Activated B cell treated with CpG ODN at 0.5 μM for 24 hours (primary cell): Measurements from ENCODE around the gene KCNMA1. TPM values are rescaled to one million over a fixed set of nuclear protein-coding genes. Genes with fewer than 3 reads are reported as not detected.
"Not testable (repeated sequence)": the region's sequence is repeated elsewhere in the genome, so short reads cannot be mapped to it uniquely, and the experiment has no call there.

ENCODE experiments used
- ATAC-seq: fragments of 200-7000 bp; cut with Tn5 transposase; one replicate; pipeline ENCODE4 v1.10.0; 2021; ENCODE audit warnings: low read depth, mild to moderate bottlenecking, moderate library complexity
- CTCF ChIA-PET: fragments of 350-600 bp; sonication (Branson Sonifier 250); formaldehyde crosslinking; loops from one replicate; lab custom pipeline; 2021; ENCODE audit warnings: antibody characterized with exemption; lab: Charles Lee
- POLR2A ChIA-PET: fragments of 350-600 bp; sonication (Branson Sonifier 250); formaldehyde crosslinking; loops from one replicate; lab custom pipeline; 2021; ENCODE audit warnings: antibody characterized with exemption; lab: Charles Lee
- DNase-seq: peaks from one replicate; pipeline ENCODE4 v3.0.0; 2022
- H3K27ac Mint-ChIP-seq: one replicate; pipeline ENCODE4 v1.8.0; 2020; ENCODE audit warnings: mixed read lengths
- H3K27me3 Mint-ChIP-seq: one replicate; pipeline ENCODE4 v1.8.0; 2021; ENCODE audit warnings: mixed read lengths
- H3K36me3 Mint-ChIP-seq: one replicate; pipeline ENCODE4 v1.8.0; 2021; ENCODE audit warnings: low read depth, mixed read lengths
- H3K4me1 Mint-ChIP-seq: one replicate; pipeline ENCODE4 v1.8.0; 2021; ENCODE audit warnings: mixed read lengths
- H3K4me3 Mint-ChIP-seq: one replicate; pipeline ENCODE4 v1.8.0; 2020; ENCODE audit warnings: mild to moderate bottlenecking, mixed read lengths
- H3K9me3 Mint-ChIP-seq: one replicate; pipeline ENCODE4 v1.8.0; 2020; ENCODE audit warnings: mixed read lengths
- intact Hi-C: fragments of 100-400 bp; cut with micrococcal nuclease; formaldehyde crosslinking; loops from one replicate; pipeline ENCODE4 v1.15.1; 2024
- total RNA-seq: library from RNA; stranded (reverse); gene quantifications from 2 replicates; pipeline ENCODE4 v1.2.3, GENCODE V29; 2022
- TF ChIP-seq, protein P1 (sequence below): fragments of 200-600 bp; IDR thresholded peaks from one replicate; pipeline ENCODE4 v1.8.0; 2022; ENCODE audit warnings: antibody characterized with exemption, mild to moderate bottlenecking

Gene KCNMA1
- total RNA-seq, 1 donor from 2014 or later: 3.7 TPM

DNA sequence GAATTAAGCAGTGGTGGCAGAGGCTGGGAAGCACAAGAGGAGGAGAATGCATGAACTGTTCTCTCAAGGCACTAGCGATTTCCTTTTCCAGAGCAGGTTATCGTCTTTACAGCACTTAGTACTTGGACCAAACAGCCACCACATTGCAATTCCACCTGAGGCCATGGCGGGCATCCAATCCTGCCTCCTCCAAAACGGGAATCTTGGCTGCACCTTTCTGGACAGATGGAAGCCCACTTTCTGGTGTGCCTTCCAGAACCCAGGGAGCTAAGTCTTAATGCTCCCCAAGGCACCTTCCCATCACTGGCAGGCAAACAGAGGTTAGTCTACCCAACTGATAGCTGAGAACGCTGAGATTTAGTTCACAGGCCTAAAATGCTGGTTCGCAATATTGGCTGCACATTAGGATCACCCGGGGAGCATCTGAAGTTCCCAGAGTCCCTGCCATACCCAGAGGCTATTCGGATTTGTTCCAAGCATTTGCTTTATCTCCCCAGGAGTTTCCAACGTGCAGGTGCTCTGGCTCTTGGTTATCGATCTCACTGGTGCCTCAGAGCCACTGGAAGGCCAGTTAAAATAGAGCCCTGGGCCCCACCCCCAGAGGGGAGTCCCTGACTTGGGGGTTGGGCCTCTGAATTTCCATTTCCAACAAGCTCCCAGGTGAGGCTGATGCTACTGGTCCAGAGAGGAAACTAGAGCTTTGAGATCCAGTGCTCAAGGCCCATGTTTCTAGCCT is 62.2 kb downstream of the KCNMA1 start:
- CTCF ChIA-PET: no interaction called here
- H3K36me3 Mint-ChIP-seq: no peaks in the 10 kb centered on the region
- no peaks in the 10 kb centered on the region for H3K27me3 Mint-ChIP-seq
- H3K9me3 Mint-ChIP-seq: peaks cover 2% of the 10 kb centered on the region
- ATAC-seq (no peak), DNase-seq (no peak)
- POLR2A ChIA-PET: no interaction called here
- no peak overlapping the region for H3K27ac Mint-ChIP-seq
- TF ChIP-seq, protein P1, sequence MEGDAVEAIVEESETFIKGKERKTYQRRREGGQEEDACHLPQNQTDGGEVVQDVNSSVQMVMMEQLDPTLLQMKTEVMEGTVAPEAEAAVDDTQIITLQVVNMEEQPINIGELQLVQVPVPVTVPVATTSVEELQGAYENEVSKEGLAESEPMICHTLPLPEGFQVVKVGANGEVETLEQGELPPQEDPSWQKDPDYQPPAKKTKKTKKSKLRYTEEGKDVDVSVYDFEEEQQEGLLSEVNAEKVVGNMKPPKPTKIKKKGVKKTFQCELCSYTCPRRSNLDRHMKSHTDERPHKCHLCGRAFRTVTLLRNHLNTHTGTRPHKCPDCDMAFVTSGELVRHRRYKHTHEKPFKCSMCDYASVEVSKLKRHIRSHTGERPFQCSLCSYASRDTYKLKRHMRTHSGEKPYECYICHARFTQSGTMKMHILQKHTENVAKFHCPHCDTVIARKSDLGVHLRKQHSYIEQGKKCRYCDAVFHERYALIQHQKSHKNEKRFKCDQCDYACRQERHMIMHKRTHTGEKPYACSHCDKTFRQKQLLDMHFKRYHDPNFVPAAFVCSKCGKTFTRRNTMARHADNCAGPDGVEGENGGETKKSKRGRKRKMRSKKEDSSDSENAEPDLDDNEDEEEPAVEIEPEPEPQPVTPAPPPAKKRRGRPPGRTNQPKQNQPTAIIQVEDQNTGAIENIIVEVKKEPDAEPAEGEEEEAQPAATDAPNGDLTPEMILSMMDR: no peak
- intact Hi-C loops: no loop called here
- H3K4me1 Mint-ChIP-seq: no peaks in the 10 kb centered on the region
- H3K4me3 Mint-ChIP-seq: no peak overlapping the region

DNA sequence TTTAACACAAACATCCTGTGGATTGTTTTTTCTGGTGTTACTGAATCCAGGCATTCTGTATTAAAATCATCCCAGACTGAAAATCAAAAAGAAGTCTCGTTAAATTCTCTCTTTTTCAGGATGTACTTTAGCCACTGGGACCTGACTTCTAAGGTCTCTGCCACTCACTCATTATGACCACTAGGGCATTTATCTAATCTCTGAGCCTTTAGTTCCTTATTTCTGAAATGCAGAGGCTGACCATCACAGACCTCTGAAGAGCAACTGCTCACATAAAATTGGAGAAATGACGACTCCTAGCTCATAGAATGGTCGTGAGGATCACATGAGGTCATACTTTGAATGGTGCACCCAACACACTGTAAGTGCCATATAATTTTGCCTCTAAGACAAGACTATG is 63.2 kb downstream of the KCNMA1 start:
- ATAC-seq: no peak
- Mint-ChIP-seq H3K27ac (no peak overlapping the region), H3K36me3 (no peaks in the 10 kb centered on the region), H3K27me3 (no peaks in the 10 kb centered on the region), H3K4me3 (no peak overlapping the region), H3K9me3 (peaks cover 2% of the 10 kb centered on the region), H3K4me1 (no peaks in the 10 kb centered on the region)
- CTCF ChIA-PET: no interaction called here
- intact Hi-C loops: no loop called here
- DNase-seq: no peak
- TF ChIP-seq, protein P1: no peak
- POLR2A ChIA-PET: no interaction called here

DNA sequence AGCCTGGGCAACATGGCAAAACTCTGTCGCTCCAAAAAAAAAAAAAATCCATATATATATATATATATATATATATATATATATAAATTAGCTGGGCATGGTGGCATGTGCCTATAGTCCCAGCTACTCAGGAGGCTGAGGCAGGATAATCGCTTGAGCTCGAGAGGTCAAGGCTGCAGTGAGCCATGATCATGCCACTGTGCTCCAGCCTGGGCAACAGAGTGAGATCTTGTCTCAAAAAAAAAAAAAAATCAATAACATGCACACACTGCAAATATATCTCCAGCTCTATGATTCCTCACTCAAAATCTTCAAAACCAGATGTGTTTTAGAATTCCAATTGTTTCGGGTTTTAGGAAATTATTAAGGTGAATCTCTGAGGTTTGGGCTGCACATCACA is 65.1 kb downstream of the KCNMA1 start:
- intact Hi-C loops, H3K27me3 Mint-ChIP-seq, H3K4me3 Mint-ChIP-seq, ATAC-seq, DNase-seq, H3K36me3 Mint-ChIP-seq, H3K9me3 Mint-ChIP-seq, H3K27ac Mint-ChIP-seq, H3K4me1 Mint-ChIP-seq, POLR2A ChIA-PET, CTCF ChIA-PET: not testable (repeated sequence)

DNA sequence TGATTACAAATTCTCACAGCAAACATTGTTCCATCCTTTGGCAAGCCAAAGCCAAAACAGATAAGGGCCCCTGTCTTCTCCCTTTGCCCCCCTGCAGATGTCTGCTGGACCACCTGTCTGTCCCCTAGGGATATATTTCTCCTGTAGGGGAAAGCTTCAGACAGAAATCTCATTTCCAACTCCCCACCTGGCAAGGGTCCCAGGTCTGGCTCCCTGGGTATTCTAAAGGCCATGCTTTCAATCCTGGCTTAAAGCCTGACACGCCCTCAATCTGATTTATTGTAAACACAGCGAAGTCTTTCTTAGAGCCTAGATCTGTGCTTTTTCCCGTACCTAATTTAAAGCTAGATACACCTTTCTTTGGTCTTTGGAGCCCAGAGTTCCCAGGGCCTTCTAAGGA is 66.1 kb downstream of the KCNMA1 start:
- peaks cover 2% of the 10 kb centered on the region for H3K9me3 Mint-ChIP-seq
- H3K27me3 Mint-ChIP-seq: no peaks in the 10 kb centered on the region
- POLR2A ChIA-PET: no interaction called here
- no peak for DNase-seq
- H3K36me3 Mint-ChIP-seq: no peaks in the 10 kb centered on the region
- H3K4me1 Mint-ChIP-seq: no peaks in the 10 kb centered on the region
- TF ChIP-seq, protein P1: no peak
- ATAC-seq: no peak
- H3K4me3 Mint-ChIP-seq: no peak overlapping the region
- CTCF ChIA-PET: no interaction called here
- no peak overlapping the region for H3K27ac Mint-ChIP-seq
- intact Hi-C loops: no loop called here

DNA sequence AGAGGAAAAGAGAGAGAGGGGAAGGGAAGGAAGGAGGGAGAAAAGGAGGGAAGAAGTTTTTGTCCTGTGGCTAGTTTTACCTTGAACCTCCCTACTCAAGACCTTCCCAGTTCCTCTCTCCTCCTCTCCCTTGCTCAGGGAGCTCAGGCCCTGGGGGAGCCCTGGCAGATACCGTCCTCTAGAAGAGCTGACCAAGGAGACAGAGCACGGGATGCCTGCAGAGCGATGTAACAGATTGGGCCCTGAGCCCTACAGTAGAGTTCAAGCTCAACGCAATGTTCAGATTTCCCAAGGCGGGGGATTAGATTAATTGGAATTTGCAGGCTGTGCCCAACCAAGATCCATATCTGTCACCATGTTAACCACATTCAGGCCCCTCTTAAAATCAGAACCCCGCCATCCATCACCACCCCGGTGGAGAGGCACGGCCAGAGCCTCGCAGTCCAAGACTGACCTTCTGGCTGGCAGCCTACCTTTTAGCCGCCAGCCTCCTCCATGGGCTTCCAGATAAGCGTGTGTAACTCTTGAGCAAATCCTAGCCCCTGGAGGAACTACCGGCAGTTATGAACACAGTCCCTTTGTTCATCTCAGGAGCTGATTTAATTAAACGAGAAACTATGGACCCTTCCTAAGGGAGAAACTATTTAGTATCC is 70.6 kb downstream of the KCNMA1 start:
- Mint-ChIP-seq H3K36me3 (no peaks in the 10 kb centered on the region), H3K4me3 (no peak overlapping the region), H3K9me3 (peaks cover 2% of the 10 kb centered on the region), H3K27ac (no peak overlapping the region), H3K4me1 (peaks cover 12% of the 10 kb centered on the region), H3K27me3 (peaks cover 8% of the 10 kb centered on the region)
- DNase-seq: no peak
- ChIA-PET CTCF (no interaction called here), POLR2A (no interaction called here)
- ATAC-seq: no peak
- intact Hi-C loops: no loop called here
- TF ChIP-seq, protein P1: no peak
